RWPE2 (cell line): Measurements from ENCODE around the gene TECPR1.

Experiments
- ATAC-seq: fragments of 200-7000 bp; cut with Tn5 transposase; 3 replicates; pipeline ENCODE4 v1.9.1; 2021; ENCODE audit warnings: low read depth
- DNase-seq: peaks from one replicate; pipeline ENCODE4 v3.0.0-alpha.2; 2020; ENCODE audit warnings: low spot score
- H3K27ac ChIP-seq: fragments of 450-650 bp; 2 replicates; pipeline ENCODE4 v1.5.1; 2017; ENCODE audit warnings: mild to moderate bottlenecking; ENCODE audit not compliant: poor library complexity, severe bottlenecking
- H3K27me3 ChIP-seq: fragments of 250-450 bp; sonication (Bioruptor Pico); 2 replicates; pipeline ENCODE4 v1.5.1; 2021; ENCODE audit warnings: mild to moderate bottlenecking, moderate library complexity; ENCODE audit not compliant: insufficient read depth, poor library complexity, severe bottlenecking
- H3K36me3 ChIP-seq: fragments of 250-450 bp; sonication (Bioruptor Pico); 2 replicates; pipeline ENCODE4 v1.5.1; 2020; ENCODE audit warnings: low read depth, mild to moderate bottlenecking, moderate library complexity
- H3K4me1 ChIP-seq: fragments of 250-450 bp; sonication (Bioruptor Pico); 2 replicates; pipeline ENCODE4 v1.5.1; 2021; ENCODE audit warnings: mild to moderate bottlenecking, moderate library complexity; ENCODE audit not compliant: insufficient read depth, poor library complexity, severe bottlenecking
- H3K4me3 ChIP-seq: fragments of 250-450 bp; sonication (Bioruptor Pico); 2 replicates; pipeline ENCODE4 v1.5.1; 2021; ENCODE audit warnings: mild to moderate bottlenecking, moderate library complexity; ENCODE audit not compliant: severe bottlenecking
- H3K9me3 ChIP-seq: fragments of 250-450 bp; sonication (Bioruptor Pico); 2 replicates; pipeline ENCODE4 v1.5.1; 2021; ENCODE audit warnings: mild to moderate bottlenecking, moderate library complexity; ENCODE audit not compliant: severe bottlenecking
- CTCF ChIP-seq: fragments of 450-650 bp; IDR thresholded peaks from one replicate; pipeline ENCODE4 v1.5.1; 2017; ENCODE audit warnings: mild to moderate bottlenecking, moderate library complexity; ENCODE audit not compliant: poor library complexity, severe bottlenecking

Gene TECPR1

GRCh38 chr7:98267303-98267702 is 15.3 kb upstream of the TECPR1 start:
- TF ChIP-seq CTCF, result no peak
- Histone ChIP-seq H3K4me3 (no peak overlapping the region), H3K27ac (no peak overlapping the region), H3K4me1 (no peaks in the 10 kb centered on the region), H3K36me3 (no peaks in the 10 kb centered on the region), H3K9me3 (no peaks in the 10 kb centered on the region), H3K27me3 (no peaks in the 10 kb centered on the region)
- DNase-seq (no peak), ATAC-seq (no peak; the same call in 2 of the 3 replicates)

DNA sequence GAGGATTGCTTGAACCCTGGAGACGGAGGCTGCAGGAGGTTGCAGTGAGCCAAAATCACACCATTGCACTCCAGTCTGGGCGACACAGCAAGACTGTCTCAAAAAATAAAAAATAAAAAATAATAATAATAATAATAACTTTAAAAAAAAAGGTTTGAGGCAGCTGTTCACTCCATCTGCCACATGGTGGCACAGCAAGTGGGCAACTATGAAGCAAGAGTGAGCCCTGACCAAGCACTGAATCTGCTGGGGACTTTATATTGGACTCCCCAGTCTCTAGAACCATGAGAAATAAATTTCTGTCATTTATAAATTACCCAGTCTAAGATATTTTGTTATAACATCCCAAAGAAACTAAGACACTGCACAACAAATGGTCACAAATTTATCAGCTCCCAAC is 14.8 kb upstream of the TECPR1 start:
- Histone ChIP-seq H3K4me3 (no peak overlapping the region), H3K9me3 (no peaks in the 10 kb centered on the region), H3K36me3 (no peaks in the 10 kb centered on the region), H3K27ac (no peak overlapping the region), H3K27me3 (no peaks in the 10 kb centered on the region), H3K4me1 (no peaks in the 10 kb centered on the region)
- DNase-seq (no peak), ATAC-seq (peak; percentile 41; the same call in 1 of the 3 replicates)
- TF ChIP-seq CTCF, result peak; percentile 44

DNA sequence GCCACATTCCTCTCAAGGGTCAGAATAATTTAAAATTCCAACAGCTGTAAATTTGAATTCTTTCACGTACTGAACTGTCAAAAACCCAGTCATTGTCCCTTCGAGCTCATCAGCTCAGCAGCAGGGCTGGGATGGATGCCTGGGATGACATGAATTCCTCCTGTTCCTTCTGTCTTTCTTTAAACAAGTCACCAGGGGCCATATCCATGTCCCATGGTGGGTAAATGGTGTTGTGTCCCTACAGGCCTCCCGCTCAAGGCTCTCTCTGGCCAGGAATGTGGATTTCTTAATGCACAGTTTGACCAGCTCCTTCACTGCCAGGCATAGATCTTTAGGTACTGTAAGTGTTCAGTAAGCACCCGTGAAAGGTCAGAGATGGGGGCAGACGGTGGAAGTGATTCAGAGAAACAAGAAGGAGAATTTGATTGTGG is 13.8 kb upstream of the TECPR1 start:
- no peaks in the 10 kb centered on the region for H3K36me3 ChIP-seq
- TF ChIP-seq CTCF, result no peak
- no peak for ATAC-seq
- H3K27me3 ChIP-seq, result no peaks in the 10 kb centered on the region
- no peak overlapping the region for H3K4me3 ChIP-seq
- no peaks in the 10 kb centered on the region for H3K9me3 ChIP-seq
- no peak overlapping the region for H3K27ac ChIP-seq
- no peaks in the 10 kb centered on the region for H3K4me1 ChIP-seq
- no peak for DNase-seq

GRCh38 chr7:98257701-98258100 is 5.7 kb upstream of the TECPR1 start:
- Histone ChIP-seq H3K36me3 (peaks cover 3% of the 10 kb centered on the region; the same call in 1 of the 2 replicates), H3K27me3 (no peaks in the 10 kb centered on the region), H3K9me3 (no peaks in the 10 kb centered on the region), H3K27ac (no peak overlapping the region), H3K4me3 (no peak overlapping the region), H3K4me1 (peaks cover 5% of the 10 kb centered on the region)
- no peak for TF ChIP-seq CTCF
- no peak for ATAC-seq
- no peak for DNase-seq

GRCh38 chr7:98256431-98256830 is 4.4 kb upstream of the TECPR1 start:
- no peak overlapping the region for H3K4me3 ChIP-seq
- peaks cover 3% of the 10 kb centered on the region; the same call in 1 of the 2 replicates for H3K36me3 ChIP-seq
- DNase-seq, result no peak
- H3K4me1 ChIP-seq, result peaks cover 6% of the 10 kb centered on the region
- no peak for TF ChIP-seq CTCF
- no peaks in the 10 kb centered on the region for H3K9me3 ChIP-seq
- ATAC-seq, result no peak
- no peaks in the 10 kb centered on the region for H3K27me3 ChIP-seq
- no peak overlapping the region for H3K27ac ChIP-seq
